ENCODE measurements around the gene UNC13A. TPM values are rescaled to one million over a fixed set of nuclear protein-coding genes. Genes with fewer than 3 reads are reported as not detected.

The UNC13A gene
- polyA plus RNA-seq, 1 of the 3 experiments (the other 2 are of a cell fraction), result 0.38 TPM

- H3K9ac ChIP-seq, result no peak overlapping the region
- no peaks in the 10 kb centered on the region for H3K9me2 ChIP-seq
- no peaks in the 10 kb centered on the region for H3K27me3 ChIP-seq (ENCODE audit: insufficient read depth)
- H3F3A ChIP-seq (replicated peaks; ENCODE audit: insufficient read depth), result no peaks in the 10 kb centered on the region
- no peak overlapping the region for H3K27ac ChIP-seq (ENCODE audit: low read depth in 2 of 2, low read length in 1 of 2)
- H4K20me1 ChIP-seq (ENCODE audit: insufficient read depth), result no peaks in the 10 kb centered on the region
- no peaks in the 10 kb centered on the region for H3K79me2 ChIP-seq (ENCODE audit: insufficient read depth)
- H3K36me3 ChIP-seq (replicated peaks in 1 of 2; ENCODE audit: control insufficient read depth in 1 of 2, insufficient read depth in 2 of 2, low read length in 1 of 2), result no peaks in the 10 kb centered on the region
- H3K4me1 ChIP-seq (ENCODE audit: control insufficient read depth in 1 of 2, insufficient read depth in 2 of 2, low read depth in 1 of 2, low read length in 1 of 2), result no peaks in the 10 kb centered on the region
- CTCF ChIA-PET, result no interaction called here
- no peak overlapping the region for H3K4me2 ChIP-seq
- TF ChIP-seq USF2 (IDR thresholded peaks at IDR 0.05; ENCODE audit: borderline replicate concordance, low read depth, low read length) (no peak), SMC3 (IDR thresholded peaks at IDR 0.05; ENCODE audit: low read depth, low read length) (no peak), YY1 (IDR thresholded peaks at IDR 0.05; ENCODE audit: low read depth) (no peak), ELF1 (IDR thresholded peaks at IDR 0.05) (no peak), FOSL2 (IDR thresholded peaks at IDR 0.05; ENCODE audit: borderline replicate concordance, low read depth) (no peak), EP300 (IDR thresholded peaks at IDR 0.05; ENCODE audit: borderline replicate concordance in 1 of 2, low read depth in 1 of 2, low read length in 1 of 2) (no peak), IRF3 (IDR thresholded peaks at IDR 0.05; ENCODE audit: low read depth, low read length) (no peak), MEF2A (IDR thresholded peaks at IDR 0.05; ENCODE audit: borderline replicate concordance, low read depth) (no peak), FOXM1 (IDR thresholded peaks at IDR 0.05; ENCODE audit: low read depth) (no peak), POLR2AphosphoS5 (IDR thresholded peaks at IDR 0.05; ENCODE audit: low read depth, low read length) (no peak), JUND (IDR thresholded peaks at IDR 0.05) (no peak), CHD2 (IDR thresholded peaks at IDR 0.05; ENCODE audit: low read length, partially characterized antibody) (no peak), PBX3 (IDR thresholded peaks at IDR 0.05) (no peak), NRF1 (IDR thresholded peaks at IDR 0.05; ENCODE audit: low read depth, low read length) (no peak)
- TF ChIP-seq, protein P1, sequence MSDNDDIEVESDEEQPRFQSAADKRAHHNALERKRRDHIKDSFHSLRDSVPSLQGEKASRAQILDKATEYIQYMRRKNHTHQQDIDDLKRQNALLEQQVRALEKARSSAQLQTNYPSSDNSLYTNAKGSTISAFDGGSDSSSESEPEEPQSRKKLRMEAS (IDR thresholded peaks at IDR 0.05; ENCODE audit: low read depth), result no peak
- TF ChIP-seq, protein P2, sequence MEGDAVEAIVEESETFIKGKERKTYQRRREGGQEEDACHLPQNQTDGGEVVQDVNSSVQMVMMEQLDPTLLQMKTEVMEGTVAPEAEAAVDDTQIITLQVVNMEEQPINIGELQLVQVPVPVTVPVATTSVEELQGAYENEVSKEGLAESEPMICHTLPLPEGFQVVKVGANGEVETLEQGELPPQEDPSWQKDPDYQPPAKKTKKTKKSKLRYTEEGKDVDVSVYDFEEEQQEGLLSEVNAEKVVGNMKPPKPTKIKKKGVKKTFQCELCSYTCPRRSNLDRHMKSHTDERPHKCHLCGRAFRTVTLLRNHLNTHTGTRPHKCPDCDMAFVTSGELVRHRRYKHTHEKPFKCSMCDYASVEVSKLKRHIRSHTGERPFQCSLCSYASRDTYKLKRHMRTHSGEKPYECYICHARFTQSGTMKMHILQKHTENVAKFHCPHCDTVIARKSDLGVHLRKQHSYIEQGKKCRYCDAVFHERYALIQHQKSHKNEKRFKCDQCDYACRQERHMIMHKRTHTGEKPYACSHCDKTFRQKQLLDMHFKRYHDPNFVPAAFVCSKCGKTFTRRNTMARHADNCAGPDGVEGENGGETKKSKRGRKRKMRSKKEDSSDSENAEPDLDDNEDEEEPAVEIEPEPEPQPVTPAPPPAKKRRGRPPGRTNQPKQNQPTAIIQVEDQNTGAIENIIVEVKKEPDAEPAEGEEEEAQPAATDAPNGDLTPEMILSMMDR (IDR thresholded peaks at IDR 0.05), result no peak
- TF ChIP-seq, protein P3, sequence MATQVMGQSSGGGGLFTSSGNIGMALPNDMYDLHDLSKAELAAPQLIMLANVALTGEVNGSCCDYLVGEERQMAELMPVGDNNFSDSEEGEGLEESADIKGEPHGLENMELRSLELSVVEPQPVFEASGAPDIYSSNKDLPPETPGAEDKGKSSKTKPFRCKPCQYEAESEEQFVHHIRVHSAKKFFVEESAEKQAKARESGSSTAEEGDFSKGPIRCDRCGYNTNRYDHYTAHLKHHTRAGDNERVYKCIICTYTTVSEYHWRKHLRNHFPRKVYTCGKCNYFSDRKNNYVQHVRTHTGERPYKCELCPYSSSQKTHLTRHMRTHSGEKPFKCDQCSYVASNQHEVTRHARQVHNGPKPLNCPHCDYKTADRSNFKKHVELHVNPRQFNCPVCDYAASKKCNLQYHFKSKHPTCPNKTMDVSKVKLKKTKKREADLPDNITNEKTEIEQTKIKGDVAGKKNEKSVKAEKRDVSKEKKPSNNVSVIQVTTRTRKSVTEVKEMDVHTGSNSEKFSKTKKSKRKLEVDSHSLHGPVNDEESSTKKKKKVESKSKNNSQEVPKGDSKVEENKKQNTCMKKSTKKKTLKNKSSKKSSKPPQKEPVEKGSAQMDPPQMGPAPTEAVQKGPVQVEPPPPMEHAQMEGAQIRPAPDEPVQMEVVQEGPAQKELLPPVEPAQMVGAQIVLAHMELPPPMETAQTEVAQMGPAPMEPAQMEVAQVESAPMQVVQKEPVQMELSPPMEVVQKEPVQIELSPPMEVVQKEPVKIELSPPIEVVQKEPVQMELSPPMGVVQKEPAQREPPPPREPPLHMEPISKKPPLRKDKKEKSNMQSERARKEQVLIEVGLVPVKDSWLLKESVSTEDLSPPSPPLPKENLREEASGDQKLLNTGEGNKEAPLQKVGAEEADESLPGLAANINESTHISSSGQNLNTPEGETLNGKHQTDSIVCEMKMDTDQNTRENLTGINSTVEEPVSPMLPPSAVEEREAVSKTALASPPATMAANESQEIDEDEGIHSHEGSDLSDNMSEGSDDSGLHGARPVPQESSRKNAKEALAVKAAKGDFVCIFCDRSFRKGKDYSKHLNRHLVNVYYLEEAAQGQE (IDR thresholded peaks at IDR 0.05; ENCODE audit: low read depth, low read length), result no peak
- TF ChIP-seq, protein P4, sequence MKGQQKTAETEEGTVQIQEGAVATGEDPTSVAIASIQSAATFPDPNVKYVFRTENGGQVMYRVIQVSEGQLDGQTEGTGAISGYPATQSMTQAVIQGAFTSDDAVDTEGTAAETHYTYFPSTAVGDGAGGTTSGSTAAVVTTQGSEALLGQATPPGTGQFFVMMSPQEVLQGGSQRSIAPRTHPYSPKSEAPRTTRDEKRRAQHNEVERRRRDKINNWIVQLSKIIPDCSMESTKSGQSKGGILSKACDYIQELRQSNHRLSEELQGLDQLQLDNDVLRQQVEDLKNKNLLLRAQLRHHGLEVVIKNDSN (IDR thresholded peaks at IDR 0.05; ENCODE audit: borderline replicate concordance, low read depth), result no peak
- TF ChIP-seq, protein P5, sequence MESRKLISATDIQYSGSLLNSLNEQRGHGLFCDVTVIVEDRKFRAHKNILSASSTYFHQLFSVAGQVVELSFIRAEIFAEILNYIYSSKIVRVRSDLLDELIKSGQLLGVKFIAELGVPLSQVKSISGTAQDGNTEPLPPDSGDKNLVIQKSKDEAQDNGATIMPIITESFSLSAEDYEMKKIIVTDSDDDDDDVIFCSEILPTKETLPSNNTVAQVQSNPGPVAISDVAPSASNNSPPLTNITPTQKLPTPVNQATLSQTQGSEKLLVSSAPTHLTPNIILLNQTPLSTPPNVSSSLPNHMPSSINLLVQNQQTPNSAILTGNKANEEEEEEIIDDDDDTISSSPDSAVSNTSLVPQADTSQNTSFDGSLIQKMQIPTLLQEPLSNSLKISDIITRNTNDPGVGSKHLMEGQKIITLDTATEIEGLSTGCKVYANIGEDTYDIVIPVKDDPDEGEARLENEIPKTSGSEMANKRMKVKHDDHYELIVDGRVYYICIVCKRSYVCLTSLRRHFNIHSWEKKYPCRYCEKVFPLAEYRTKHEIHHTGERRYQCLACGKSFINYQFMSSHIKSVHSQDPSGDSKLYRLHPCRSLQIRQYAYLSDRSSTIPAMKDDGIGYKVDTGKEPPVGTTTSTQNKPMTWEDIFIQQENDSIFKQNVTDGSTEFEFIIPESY (IDR thresholded peaks at IDR 0.05; ENCODE audit: borderline replicate concordance, low read depth), result no peak
- H3K9me3 ChIP-seq, result no peaks in the 10 kb centered on the region
- POLR2A ChIA-PET, result no interaction called here
- 67% methylated on average over 7 of the region's 8 CpGs for WGBS (ENCODE audit: low lambda C conversion rate)
- H2AFZ ChIP-seq (ENCODE audit: low read depth), result no peak overlapping the region
- no peak for DNase-seq
- no peak overlapping the region for H3K4me3 ChIP-seq (ENCODE audit: low read depth in 2 of 2, low read length in 1 of 2)
Observed at GRCh38 chr19:17646441-17646840, 41.7 kb downstream of the UNC13A start.
